GM18508 (cell line): ENCODE measurements around the gene RASAL1.

Experiments used
- ATAC-seq: cut with Tn5 transposase; IDR thresholded peaks from one replicate; pipeline ENCODE4 v1.9.1; 2021; ENCODE audit warnings: moderate number of reproducible peaks; ENCODE audit not compliant: insufficient read depth, unreplicated experiment

Gene RASAL1

DNA sequence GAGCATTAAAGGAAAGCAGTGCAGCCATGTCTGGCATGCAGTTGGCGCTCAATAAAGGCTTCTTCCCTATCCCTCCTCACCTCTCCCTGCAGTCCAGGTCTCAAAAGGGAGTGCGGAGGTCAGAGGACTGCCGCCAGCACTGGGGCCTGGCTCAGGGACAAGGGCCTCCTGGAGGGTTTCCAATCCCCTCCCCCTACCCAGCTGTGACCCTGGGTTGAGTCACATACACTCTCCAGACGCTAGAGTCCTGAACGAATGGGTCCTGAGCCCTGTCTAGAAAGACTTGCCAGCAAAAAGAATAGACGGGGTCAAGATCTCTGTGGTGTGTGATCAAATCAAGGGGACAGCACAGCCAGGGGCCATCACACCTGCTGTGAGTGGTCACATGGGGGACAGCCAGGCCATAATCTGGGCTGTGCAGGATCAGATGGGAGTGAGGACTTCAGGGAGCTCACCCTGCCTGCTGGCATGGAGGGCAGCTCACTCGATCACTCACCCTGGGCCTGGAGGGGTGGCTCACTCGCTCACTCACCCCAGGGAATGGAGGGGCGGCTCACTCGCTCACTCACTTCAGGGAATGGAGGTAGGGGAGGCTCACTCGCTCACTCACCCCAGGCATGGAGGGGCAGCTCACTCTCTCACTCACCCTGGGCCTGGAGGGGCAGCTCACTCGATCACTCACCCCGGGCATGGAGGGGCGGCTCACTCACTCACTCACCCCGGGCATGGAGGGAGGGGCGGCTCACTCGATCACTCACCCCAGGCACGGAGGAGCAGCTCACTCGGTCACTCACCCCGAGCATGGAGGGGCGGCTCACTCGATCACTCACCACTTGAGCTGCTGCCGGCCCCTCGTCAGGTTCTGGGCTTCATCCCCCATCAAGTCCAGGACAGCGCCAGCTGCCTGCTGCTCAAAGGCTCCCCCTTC lies 26.8 kb upstream of the RASAL1 start:
- no peak for ATAC-seq

DNA sequence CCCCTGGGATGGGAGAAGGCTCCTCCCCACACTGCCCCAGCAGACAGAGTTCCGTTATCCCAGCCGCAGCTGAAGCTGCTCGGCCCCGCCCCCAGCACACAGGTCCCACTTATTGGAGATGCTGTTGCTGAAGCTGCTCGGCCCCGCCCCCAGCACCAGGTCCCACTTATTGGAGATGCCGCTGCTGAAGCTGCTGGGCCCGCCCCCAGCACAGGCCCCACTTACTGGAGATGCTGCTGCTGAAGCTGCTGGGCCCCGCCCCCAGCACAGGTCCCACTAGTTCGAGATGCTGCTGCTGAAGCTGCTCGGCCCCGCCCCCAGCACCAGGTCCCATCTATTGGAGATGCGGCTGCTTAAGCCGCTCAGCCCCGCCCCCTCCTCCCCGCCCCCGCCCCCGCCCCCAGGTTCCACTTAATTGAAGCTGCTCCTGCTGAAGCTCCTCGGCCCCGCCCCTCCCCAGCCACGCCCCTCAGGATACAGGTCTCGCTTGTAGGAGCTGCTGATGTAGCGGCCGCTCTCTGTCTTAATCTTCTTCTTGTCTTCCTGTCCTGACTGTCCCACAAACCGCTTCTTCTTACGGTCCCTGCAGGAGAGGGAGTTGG lies 26.0 kb upstream of the RASAL1 start:
- ATAC-seq = no peak

DNA sequence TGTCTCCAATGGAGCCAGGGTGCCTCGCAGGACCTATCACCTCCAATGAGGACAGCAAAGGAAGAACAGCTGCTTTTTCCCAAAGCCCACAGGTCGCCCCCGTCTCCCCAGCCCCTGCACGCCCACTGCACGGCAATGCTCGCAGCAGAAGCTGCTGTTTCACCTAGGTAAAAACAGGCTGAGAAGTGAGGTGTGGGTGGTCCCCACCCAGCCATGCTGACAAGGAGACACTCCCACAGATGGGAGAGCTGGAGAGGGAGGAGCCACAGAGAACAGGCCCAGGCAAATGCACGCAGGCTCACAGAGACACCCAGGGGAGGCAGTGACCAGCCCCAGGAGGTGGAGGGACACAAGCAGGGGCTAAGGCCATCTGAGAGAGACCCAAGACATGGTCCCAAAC lies 24.4 kb upstream of the RASAL1 start:
- no peak for ATAC-seq

DNA sequence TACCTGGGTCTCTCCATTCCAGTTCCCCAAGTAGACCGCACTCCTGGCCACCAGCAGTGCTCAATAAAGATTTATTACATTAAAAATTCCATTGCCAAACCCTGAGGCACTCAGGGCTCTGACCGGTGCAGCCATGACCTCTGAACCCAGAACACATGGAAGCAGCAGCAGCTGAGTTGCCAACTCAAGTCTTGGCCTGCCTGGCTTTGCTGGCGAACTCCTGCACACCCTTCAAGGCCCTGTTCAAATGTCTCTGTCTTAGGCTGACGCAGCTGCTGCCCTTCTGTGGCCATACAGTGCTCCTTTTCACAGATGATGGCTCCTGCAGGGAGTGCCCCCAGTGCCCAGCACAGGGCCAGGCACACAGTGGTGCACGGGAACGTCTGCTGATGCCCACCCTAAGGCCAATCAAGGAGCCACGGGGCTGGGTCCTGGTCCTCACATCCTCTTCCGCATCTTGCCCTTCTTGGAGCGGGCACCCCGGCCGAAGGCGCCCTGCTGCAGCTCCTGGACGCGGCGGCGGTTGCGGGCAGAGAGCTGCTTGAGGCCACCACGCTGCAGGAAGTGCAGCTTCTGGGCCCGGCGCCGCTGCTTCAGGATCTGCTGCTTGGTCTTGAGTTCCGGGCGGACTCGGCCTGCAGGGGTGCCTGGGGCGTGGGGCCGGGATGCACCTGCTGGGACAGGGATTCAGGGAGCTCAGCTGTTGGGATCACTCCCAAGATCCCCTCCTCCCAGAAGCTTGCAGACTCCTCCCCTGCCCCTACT lies 23.1 kb upstream of the RASAL1 start:
- ATAC-seq = no peak

DNA sequence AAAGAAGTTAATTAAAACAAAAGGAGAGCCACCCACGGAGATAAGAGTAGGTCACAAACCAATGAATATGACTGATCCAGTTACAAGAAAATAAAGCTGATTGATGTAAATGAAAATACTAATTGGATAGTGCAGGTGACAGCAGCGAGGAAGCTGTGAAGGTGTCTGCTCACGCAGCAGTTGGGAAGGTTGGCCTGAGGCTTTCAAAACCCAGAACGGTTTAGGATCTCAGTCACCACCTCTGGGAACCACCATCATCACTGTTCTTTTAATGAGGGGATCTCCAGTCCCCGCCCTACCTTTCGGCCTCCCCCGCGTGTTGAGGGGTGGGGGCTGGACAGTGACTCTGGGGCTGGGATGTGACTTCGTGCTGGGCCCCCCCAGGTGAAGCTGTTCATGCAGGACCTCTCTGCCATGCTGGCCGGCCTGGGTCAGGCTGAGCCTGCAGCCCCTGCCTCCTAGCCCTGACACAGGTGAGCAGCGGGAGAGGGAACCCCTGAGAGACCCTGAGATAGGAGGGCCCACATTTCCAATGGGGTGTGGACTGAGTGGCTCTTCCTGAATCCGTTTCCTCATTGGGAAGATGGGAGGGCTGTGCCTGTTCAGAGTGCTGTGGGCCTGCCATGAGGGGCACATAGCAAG lies 21.8 kb upstream of the RASAL1 start:
- ATAC-seq = no peak

DNA sequence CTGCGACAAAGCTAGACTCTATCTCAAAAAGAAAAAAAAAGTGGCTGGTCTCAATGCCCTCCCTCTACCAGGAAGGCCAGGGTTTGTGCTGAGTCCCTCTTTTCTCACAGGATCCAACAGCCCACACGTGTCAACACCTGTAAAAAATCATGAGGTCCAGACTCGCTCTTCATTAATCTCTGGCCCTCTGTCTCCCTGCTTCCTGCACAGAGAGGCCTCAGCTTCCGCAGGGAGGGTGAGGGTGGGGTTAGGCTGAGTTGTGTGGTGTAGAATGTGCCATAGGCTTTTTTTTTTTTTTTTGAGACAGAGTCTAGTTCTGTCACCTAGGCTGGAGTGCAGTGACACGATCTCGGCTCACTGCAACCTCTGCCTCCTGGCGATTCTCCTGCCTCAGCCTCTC lies 20.1 kb upstream of the RASAL1 start:
- ATAC-seq = no peak

DNA sequence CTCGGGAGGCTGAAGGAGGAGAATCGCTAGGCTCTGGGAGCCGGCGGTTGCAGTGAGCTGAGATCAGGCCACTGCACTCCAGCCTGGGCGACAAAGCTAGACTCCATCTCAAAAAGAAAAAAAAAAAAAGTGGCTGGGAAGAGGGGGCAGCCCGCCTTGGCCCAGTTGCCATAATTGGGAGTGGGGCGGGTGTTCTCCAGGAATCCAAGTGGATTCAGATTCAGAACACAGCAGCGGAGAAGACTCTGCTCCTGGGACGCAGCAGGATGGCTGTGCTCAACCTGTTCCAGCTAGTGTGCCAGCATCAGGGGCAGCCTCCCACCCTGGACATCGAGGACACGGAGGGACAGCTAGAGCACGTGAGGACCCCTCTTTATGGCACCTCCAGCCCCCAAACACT lies 19.5 kb upstream of the RASAL1 start:
- ATAC-seq = no peak

DNA sequence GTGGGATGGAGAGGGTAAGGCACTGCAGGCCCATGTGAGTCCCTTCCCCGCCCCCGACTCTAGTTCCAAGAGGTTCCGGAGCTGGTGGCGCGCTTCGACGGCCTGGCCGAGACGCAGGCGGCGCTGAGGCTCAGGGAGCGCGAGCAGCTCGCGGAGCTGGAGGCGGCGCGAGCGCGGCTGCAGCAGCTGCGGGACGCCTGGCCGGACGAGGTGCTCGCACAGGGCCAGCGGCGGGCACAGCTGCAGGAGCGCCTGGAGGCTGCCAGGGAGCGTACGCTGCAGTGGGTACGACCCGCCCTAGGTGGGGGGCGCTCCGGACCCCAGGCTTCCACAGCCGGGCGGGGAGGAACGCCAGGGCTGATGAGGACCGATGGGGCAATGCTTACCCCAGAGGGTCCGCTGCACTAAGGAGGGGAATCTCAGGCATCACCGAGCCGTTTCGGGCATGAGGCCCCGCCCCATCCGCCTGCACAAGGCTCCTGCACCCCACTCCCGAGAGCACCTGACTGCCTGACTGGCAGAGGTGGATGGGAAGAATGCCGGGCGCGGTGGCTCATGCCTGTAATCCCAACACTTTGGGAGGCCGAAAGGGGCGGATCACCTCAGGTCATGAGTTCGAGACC lies 18.9 kb upstream of the RASAL1 start:
- no peak for ATAC-seq

DNA sequence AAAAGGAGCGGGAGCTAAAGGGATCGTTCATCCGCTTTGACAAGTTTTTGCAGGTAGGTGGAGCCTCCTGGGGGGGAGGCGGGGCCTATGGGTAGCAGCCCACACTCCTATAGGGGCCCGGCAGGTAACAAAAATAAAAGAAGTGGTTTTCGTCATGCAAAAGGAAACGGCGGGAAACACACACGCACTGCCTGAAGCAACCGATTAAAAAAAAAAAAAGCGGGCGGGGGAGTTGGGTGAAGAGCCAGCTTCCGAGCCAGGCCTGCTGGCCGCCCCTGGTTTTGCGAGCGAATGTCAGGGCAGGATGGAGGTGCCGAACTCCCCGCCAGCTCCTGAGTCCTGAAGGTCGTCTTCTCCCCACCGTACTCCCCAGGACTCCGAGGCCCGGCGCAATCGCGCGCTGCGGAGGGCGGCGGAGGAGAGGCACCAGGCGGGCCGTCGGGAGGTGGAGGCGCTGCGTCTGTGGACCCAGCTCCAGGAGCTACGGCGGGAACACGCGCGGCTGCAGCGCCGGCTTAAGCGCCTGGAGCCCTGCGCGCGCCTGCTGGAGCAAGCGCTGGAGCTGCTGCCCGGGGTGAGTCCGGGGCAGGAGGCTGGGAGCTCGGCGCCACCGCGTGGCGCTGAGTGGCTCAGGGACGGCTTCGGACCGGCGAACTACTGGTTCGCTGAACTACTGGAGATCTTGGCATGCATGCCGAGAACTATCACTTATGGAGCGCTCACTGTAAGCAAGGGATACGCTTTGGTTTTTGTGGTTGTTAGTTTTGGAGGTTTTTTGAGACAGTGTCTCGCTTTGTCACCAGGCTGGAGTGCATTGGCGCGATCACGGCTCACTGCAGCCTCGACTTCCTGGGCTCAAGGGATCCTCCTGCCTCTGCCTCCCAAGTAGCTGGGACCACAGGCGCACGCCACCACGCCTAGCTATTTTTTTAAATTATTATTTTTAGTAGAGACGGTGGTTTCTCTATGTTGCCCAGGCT lies 17.6 kb upstream of the RASAL1 start:
- no peak for ATAC-seq

DNA sequence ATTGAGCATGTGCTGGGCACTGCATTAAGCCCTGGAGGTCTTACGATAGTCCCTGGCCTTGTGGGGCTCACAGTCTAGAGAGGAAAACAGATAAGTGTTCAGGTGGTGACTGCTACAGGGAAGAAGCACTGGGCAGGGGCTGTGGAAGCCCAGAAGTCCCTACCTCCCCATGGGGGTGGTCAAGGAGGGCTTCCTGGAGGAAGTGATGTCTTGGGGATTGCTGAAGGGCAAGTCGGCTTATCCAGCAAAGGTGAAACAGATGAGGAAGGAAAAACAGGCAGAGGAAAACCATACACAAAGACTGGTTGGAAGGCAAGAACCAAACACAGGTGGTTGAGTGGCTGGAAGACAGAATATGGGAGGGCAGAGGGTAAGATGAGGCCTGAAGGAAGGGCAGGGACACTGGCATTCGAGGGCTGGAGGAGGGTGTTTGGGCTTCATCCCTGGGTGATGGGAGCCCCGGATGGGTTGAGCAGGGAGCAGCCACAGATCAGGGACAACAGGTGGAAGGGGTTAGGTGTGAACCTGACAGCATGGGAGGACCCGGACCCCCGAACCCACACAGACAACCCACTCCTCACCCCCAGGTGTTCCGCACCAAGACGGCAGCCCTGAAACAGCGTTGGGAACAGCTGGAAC lies 16.8 kb upstream of the RASAL1 start:
- no peak for ATAC-seq

DNA sequence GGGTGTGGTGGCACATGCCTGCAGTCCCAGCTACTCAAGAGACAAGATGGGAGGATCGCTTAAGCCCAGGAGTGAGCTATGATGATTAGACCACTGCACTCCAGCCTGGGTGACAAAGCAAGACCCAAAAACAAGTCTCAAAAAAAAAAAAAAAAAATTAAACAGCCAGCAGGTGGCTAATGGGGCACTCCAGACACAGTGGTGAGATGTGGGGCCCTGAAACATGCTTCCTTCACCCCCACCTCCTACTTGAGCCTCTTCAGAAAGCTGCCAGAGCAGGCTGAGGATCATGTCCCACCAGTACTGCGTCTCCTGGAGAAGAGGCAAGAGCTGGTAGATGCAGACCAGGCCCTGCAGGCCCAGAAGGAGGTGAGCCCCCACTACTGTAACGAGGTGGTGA lies 16.1 kb upstream of the RASAL1 start:
- no peak for ATAC-seq

DNA sequence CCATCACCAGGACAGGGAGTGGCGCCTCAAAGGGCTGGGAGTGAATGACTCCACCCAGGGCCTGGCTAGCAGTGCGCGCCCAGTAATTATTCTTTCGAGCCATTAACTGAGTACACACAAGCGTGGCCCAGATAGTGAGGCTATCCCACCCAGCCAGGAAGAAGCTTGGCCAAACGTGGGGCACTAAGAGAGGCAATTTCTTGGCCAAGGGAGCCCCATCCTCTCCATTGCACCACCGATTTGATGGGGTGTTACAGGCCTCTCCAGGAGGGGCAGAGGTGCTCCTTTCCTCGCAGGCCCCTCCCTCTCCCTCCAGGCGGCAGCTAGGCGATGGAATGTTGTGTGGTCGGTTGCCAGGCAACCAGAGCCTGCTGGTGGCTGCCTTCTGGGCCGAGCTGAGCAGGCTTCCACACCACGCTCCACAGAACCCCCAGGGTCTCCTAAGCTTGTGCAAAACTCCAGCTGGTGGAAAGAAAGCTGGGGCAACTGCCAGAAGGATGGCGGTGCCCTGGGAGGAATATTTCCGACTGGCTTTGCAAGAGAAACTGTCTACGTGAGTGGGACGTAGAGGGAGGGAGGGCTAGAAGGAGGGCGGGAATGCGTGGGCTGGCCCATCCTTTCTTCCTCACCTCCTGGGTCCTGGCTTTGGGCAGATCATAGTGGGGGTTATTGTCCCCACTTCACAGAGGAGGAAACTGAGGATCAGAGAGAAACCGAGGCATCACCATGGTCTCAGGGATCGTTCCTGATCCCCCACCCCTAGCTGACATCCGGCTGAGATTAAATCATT lies 14.0 kb upstream of the RASAL1 start, which contains the start of gene CFAP73:
Gene CFAP73, plus strand, starts transcription at position 364 of the 790 bp plus-strand sequence. Its CDS starts 134 bp downstream, at position 498.
- no peak for ATAC-seq

DNA sequence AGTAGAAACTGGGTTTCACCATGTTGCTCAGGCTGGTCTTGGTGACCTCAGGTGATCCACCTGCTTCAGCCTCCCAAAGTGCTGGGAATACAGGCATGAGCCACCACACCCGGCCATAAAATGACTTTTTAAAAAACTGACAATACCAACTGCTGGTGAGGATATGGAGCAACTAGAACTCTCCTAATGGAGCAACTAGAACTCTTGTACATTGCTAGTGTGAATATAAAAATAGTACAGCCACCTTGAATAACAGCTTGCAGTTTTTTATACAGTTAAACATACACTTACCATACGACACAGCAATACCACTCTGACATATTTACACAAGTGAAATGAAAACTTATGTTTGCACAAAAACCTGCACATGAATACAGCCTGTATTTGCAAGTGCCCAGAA lies 11.4 kb upstream of the RASAL1 start:
- ATAC-seq = no peak

DNA sequence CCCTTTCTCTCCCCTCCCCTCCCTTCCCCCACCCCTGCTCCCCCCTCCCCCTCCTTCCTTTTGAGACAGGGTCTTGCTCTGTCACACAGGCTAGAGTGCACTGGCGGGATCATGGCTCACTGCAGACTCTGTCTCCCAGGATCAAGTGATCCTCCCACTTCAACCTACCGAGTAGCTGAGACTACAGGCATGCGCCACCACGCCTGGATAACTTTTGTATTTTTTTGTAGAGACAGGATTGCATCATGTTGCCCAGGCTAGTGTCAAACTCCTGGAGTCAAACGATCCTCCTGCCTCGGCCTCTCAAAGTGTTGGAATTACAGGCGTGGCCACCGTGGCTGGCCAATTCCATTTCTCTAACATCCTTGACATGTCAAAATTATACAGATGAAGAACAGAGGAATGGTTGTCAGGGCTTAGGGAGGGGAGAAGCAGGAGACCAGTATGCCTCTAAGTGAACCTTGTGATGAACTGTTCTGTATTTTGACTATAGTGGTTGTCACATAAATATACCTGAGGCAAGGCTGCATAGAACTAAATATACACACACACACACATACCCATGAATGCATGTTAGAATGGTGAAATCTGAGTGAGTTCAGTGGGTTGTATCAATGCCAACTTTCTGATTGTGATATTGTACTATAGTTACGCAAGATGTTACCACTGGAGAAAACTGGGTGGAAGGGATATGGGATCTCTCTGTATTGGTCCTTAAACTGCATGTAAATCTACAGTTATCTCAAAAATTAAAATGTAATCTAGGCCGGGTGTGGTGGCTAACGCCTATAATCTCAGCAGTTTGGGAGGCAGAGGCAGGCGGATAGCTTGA lies 10.4 kb upstream of the RASAL1 start:
- no peak for ATAC-seq

DNA sequence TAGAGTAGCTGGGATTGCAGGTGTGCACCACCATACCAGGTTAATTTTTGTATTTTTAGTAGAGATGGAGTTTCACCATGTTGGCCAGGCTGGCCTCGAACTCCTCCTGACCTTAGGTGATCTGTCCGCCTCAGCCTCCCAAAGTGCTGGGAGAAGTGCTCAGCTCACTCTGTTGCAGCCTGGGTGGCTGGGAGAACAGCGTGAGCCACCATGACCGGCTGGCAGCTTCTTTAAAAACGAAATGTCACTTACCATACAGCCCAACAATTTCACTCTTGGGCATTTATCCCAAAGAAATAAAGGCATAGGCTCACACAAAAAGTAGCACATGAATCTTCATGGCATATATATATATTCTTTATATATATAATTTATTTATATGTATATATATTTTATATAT lies 9.2 kb upstream of the RASAL1 start:
- no peak for ATAC-seq

DNA sequence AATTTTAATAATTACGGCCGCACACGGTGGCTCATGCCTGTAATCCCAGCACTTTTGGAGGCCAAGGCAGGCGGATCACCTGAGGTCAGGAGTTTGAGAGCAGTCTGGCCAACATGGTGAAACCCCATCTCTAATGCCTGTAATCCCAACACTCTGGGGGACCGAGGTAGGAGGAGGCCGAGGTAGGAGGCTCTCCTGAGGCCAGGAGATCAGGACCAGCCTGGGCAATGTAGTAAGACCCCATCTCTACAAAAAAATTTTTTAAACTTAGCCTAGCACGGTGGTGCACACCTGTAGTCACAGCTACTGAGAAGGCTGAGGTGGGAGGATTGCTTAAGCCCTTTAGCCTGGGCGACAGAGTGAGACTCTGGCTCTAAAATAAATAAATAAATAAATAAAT lies 8.4 kb upstream of the RASAL1 start:
- no peak for ATAC-seq

DNA sequence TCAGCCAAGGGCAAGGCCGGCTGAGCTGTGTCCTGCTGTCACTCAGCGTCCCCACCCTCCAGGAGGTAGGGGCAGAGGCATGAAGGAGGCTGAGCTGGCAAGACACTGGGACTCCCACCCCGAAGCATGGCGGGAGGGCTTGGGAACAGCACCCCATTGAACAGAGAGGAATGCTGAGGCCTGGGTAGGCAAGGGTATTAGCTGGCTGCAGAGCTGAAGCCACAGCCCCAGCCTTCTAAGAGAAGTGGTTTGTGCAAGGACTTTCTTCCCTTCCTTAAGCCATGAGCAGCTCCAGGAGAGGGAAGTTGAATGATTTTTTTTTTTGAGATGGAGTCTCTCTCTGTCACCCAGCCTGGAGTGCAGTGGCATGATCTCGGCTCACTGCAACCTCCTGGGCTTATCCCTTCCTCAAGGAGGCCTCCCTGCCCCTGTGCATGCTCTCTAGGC lies 7.3 kb upstream of the RASAL1 start:
- no peak for ATAC-seq
